ENCODE data around the gene ADD3.

The ADD3 gene

DNA sequence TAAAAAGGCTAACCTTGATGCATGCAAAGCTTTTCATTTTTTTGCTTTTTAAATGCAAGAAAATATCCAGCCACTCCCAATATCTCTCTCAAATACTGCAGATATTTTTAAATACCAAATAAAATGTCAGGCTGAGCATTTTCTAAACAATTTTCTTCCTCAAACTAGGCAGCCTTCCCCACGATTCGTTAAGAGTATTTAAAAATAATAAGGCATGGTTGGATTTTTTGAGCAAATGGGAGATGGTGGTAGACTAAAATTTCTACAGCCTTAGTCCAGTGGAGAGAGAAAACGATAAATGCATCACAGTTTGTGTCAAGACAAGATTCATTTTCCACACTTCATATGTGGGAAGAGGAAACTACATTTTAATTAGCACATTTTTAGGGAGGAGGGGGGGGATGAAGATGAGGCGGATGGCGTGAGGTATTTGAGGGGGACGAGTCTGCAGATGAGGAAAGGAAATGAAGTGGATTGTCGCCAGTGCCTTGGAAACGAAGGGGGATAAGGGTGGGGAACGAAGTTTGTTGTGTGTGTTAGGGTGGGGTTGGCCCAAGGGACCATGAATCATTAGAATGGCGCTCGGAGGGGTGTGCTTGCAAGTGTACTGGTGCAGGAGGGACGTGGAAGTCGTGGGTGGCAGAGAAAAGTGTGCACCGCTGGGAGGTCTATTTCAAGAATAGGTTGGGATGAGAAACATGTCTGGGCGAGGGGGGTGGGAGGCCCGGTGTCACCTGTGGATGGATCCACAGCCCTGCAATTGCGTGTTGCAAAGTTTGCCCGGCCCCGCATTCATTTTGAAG is 1.2 kb upstream of the ADD3 start:
- DNase-seq (ENCODE audit: low read depth) = no peak

DNA sequence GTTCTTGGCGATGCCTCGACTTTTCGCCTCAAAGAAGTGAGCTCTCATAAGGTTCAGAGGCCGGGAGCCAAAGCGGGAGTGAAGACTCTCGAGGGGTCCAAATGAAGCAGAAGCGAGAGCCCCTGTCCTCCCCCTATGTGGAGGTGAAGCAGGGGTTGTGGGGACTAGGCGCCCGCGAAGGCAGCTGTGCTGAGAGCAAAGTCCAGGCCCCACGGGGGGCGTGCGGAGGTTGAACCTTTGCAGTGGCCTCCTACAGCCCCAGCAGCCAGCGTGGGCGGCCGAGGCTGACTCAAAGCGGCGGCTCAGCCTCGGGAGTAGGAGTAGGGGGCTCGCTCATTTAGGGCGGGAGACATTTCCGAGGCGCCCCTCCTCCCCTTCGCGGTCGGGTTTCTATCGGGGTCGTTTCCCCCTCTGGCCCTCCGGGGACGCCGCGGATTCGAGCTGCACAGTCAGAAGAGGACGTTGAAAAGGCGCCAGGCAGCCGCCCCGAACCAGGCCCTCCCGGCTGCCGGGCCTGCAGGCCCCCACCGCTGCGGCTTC is 553 bp upstream of the ADD3 start:
- DNase-seq (ENCODE audit: low read depth) = peak; percentile 51

GRCh38 chr10:110008518-110009339 is 945 bp downstream of the ADD3 start:
- no peak for DNase-seq (ENCODE audit: low read depth)

GRCh38 chr10:110009736-110010475 is 2.1 kb downstream of the ADD3 start:
- no peak for DNase-seq (ENCODE audit: low read depth)

GRCh38 chr10:110010486-110011378 is 2.9 kb downstream of the ADD3 start:
- no peak for DNase-seq (ENCODE audit: low read depth)

- no peak for DNase-seq (ENCODE audit: low read depth)
These were observed 3.9 kb downstream of the ADD3 start for GRCh38 chr10:110011681-110012080.

DNA sequence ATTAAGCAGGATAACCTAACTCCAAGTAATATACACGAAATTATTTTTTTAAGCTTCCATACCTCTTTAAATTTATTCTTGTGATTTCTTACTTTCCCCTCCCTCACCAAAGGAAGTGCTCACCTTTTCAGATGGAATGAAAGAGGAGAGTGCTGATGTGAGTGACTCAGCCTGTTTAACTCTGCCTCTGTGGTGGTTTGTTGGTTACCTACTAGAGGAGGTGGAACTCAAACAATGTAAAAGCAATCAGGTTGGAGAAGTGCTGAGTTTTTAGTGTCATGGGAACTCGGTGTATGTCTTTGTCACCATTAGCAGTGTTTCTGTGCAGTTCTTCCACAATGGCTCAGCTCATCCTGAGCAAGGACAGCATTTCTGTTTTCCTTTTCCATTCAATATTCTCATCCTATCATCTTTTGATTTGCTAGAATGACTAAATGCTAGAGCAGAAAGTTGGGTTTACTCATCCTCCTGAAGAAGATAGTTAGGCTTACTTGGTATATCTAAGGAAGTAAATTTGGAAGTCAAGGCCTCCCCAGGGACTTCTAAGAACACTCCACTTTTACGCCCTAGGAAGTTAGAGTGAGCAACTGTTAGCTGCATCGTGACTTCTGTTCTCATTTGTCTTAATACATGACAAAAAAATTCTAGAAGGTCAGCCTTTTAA is 6.0 kb downstream of the ADD3 start:
- no peak for DNase-seq (ENCODE audit: low read depth)

GRCh38 chr10:110016039-110016438 is 8.3 kb downstream of the ADD3 start:
- no peak for DNase-seq (ENCODE audit: low read depth)

DNA sequence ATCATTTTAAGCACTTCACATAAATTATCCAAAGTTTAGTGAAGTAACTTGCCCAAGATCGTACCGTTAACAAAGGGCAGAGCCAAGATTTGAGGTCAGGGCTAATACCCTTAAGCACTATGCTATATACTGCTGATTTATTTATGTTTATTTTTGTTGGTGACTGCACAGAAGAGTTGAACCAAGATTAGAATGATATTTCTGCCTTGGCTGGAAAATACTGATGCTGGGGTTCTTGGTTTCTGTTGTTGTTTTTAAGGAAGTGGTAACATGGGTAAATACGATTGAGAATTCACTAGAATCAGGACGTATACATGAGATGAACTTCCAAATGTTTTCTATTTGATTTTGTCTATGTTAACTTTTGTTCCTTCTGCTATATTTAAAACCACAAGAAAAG is 9.3 kb downstream of the ADD3 start:
- no peak for DNase-seq (ENCODE audit: low read depth)

DNA sequence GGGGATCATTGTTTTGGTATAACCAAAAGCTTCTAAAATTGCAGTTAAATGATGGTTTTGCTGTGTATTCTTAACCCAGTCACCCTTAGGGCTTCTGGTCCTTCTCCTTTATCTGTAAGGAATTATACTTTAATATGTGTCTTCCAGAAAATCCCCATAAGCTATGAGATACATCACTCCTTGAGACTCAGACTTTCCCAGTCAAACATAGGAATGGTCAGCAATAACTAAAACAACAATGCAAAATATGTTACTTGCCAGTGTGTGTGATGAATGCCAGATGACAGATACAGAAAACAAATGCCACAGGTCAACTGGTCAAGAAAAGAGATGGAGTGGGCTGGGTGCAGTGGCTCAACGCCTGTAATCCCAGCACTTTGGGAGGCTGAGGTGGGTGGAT is 10.1 kb downstream of the ADD3 start:
- DNase-seq (ENCODE audit: low read depth) = no peak

DNA sequence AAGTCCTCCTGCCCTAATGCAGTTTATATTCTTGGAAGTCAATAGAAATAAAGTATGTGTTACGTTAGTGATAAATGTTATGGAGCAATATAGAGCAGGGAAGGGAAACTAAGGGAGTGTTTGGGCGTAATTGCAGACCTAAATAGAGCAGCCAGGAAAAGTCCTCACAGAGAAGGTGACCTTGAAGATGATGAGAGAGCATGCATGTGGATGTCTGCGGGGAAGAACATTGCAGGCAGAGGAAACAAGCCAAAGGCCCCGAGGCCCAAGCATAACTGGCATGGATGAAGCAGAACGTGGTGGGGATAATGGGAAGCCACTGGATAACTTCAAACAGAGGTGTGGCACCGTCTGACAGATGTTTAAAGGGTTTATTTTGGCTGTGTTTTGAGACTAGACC is 12.5 kb downstream of the ADD3 start:
- DNase-seq (ENCODE audit: low read depth) = no peak

- no peak for DNase-seq (ENCODE audit: low read depth)
These were observed 15.1 kb downstream of the ADD3 start for GRCh38 chr10:110022716-110023504.

- no peak for DNase-seq (ENCODE audit: low read depth)
These were observed 16.1 kb downstream of the ADD3 start for GRCh38 chr10:110023785-110024465.

- no peak for DNase-seq (ENCODE audit: low read depth)
These were observed 21.7 kb downstream of the ADD3 start for GRCh38 chr10:110029450-110029849.

GRCh38 chr10:110032801-110033700 is 25.3 kb downstream of the ADD3 start:
- no peak for DNase-seq (ENCODE audit: low read depth)

- no peak for DNase-seq (ENCODE audit: low read depth)
These were observed 26.0 kb downstream of the ADD3 start for GRCh38 chr10:110033701-110034235.

- no peak for DNase-seq (ENCODE audit: low read depth)
These were observed 26.8 kb downstream of the ADD3 start for GRCh38 chr10:110034596-110034995.
